HCT116 (cell line): ENCODE results near the gene GOLGA3. TPM values are rescaled to one million over a fixed set of nuclear protein-coding genes. Genes with fewer than 3 reads are reported as not detected.

Source experiments
- ATAC-seq: fragments of 200-7000 bp; cut with Tn5 transposase; 2 replicates; pipeline ENCODE4 v1.9.1; 2020; ENCODE audit warnings: mild to moderate bottlenecking, moderate library complexity
- BruUV-seq: library from RNA; stranded (reverse); fragments of 400-500 nt; replicated peaks from 2 replicates; lab custom pipeline; 2021; lab: Mats Ljungman, UMichigan
- CTCF ChIA-PET: fragments of 300-600 bp; sonication (Branson Sonifier 250); formaldehyde crosslinking; loops from one replicate; lab custom pipeline; 2021; ENCODE audit warnings: antibody characterized with exemption; lab: Charles Lee
- POLR2A ChIA-PET: fragments of 300-600, 350-600 bp; sonication (Branson Sonifier 250); formaldehyde crosslinking; loops from one replicate; lab custom pipeline; 2021; ENCODE audit warnings: antibody characterized with exemption; lab: Charles Lee
- RAD21 ChIA-PET, 2 experiments: fragments of 300-600 bp; sonication (Branson Sonifier 250); formaldehyde crosslinking; loops; one replicate each; lab custom pipeline; 2023; ENCODE audit warnings: low total read pairs in 2 of 2; ENCODE audit not compliant: uncharacterized antibody in 2 of 2, unreplicated experiment in 2 of 2, low non-redundant PET in 1 of 2; lab: Charles Lee
- DNase-seq: peaks from one replicate; pipeline ENCODE4 v3.0.0-alpha.2; 2010; ENCODE audit warnings: low read depth, low spot score
- H2AFZ ChIP-seq: fragments of 200-600 bp; shearing (Covaris generic), sonication (generic); 2 replicates; pipeline ENCODE4 v1.6.1; 2017; ENCODE audit warnings: low read depth, mixed run types, mixed read lengths, antibody characterized with exemption, low read length; ENCODE audit not compliant: poor library complexity, severe bottlenecking
- H3K27ac ChIP-seq: 2 replicates; pipeline ENCODE4 v1.5.1; 2012; ENCODE audit warnings: low read depth, low read length
- H3K27me3 ChIP-seq: fragments of 200-600 bp; sonication (generic); 2 replicates; pipeline ENCODE4 v1.6.1; 2016; ENCODE audit warnings: mixed run types, low read length, mixed read lengths; ENCODE audit not compliant: insufficient read depth
- H3K36me3 ChIP-seq, 2 experiments: fragments of 200-500 bp in 1 of 2; fragments of 200-600 bp in 1 of 2; sonication (Bioruptor generic) in 1 of 2; sonication (generic) in 1 of 2; 2 replicates each; pipeline versions ENCODE4 v1.5.1 to v1.6.1; 2014 to 2016; ENCODE audit warnings: low read length in 2 of 2, inconsistent platforms in 1 of 2, mixed read lengths in 1 of 2, mixed run types in 1 of 2; ENCODE audit not compliant: insufficient read depth in 2 of 2, control insufficient read depth in 1 of 2
- H3K4me1 ChIP-seq, 2 experiments: fragments of 200-600 bp in 1 of 2; sonication (generic) in 1 of 2; 2 replicates each; pipeline versions ENCODE4 v1.5.1 to v1.6.1; 2012 to 2017; ENCODE audit warnings: low read length in 2 of 2, inconsistent platforms in 1 of 2, mild to moderate bottlenecking in 1 of 2, mixed read lengths in 1 of 2, mixed run types in 1 of 2, moderate library complexity in 1 of 2; ENCODE audit not compliant: insufficient read depth in 2 of 2, control insufficient read depth in 1 of 2
- H3K4me2 ChIP-seq: fragments of 200-600 bp; sonication (generic); 2 replicates; pipeline ENCODE4 v1.6.1; 2017; ENCODE audit warnings: mixed run types, low read length, mixed read lengths
- H3K4me3 ChIP-seq, 2 experiments: fragments of 200-600 bp in 1 of 2; sonication (generic) in 1 of 2; replicated peaks in 1 of 2; 2 replicates each; pipeline ENCODE4 v1.5.1; 2011 to 2016; ENCODE audit warnings: low read length in 2 of 2, control low read depth in 1 of 2, low read depth in 1 of 2, mild to moderate bottlenecking in 1 of 2, mixed read lengths in 1 of 2, mixed run types in 1 of 2
- H3K79me2 ChIP-seq: fragments of 200-600 bp; sonication (generic); 2 replicates; pipeline ENCODE4 v1.6.1; 2017; ENCODE audit warnings: mild to moderate bottlenecking, mixed run types, low read length, moderate library complexity, mixed read lengths; ENCODE audit not compliant: insufficient read depth
- H3K9ac ChIP-seq: fragments of 200-600 bp; sonication (generic); 2 replicates; pipeline ENCODE4 v1.6.1; 2016; ENCODE audit warnings: low read length, mixed read lengths
- H3K9me2 ChIP-seq: fragments of 200-600 bp; sonication (generic), shearing (Covaris generic); 2 replicates; pipeline ENCODE4 v1.6.1; 2017; ENCODE audit warnings: mixed run types, mild to moderate bottlenecking, moderate library complexity; ENCODE audit not compliant: insufficient read depth
- H3K9me3 ChIP-seq, 2 experiments: fragments of 200-500 bp in 1 of 2; fragments of 200-600 bp in 1 of 2; sonication (Bioruptor generic) in 1 of 2; sonication (generic) in 1 of 2; 2 replicates each; pipeline ENCODE4 v1.6.1; 2014 to 2017; ENCODE audit warnings: low read length in 2 of 2, mixed read lengths in 2 of 2, inconsistent platforms in 1 of 2, low read depth in 1 of 2, mild to moderate bottlenecking in 1 of 2, mixed run types in 1 of 2, moderate library complexity in 1 of 2; ENCODE audit not compliant: control insufficient read depth in 1 of 2, insufficient read depth in 1 of 2
- H4K20me1 ChIP-seq: fragments of 200-600 bp; sonication (generic), shearing (Covaris generic); 2 replicates; pipeline ENCODE4 v1.6.1; 2017; ENCODE audit warnings: mixed run types, mild to moderate bottlenecking, moderate library complexity; ENCODE audit not compliant: insufficient read depth
- CBX3 ChIP-seq: IDR thresholded peaks from 2 replicates; pipeline ENCODE4 v1.6.1; 2012; ENCODE audit warnings: low read depth
- CEBPB ChIP-seq: IDR thresholded peaks from 2 replicates; pipeline ENCODE4 v1.6.1; 2012; ENCODE audit warnings: low read depth
- EZH2 ChIP-seq: fragments of 200-600 bp; sonication (generic); IDR thresholded peaks from 2 replicates; pipeline ENCODE4 v1.6.1; 2017; ENCODE audit warnings: antibody characterized with exemption, mixed run types
- EZH2phosphoT487 ChIP-seq: fragments of 200-600 bp; IDR thresholded peaks from 2 replicates; pipeline ENCODE4 v1.6.1; 2018; ENCODE audit warnings: antibody characterized with exemption, borderline replicate concordance
- FOSL1 ChIP-seq: IDR thresholded peaks from 2 replicates; pipeline ENCODE4 v1.6.1; 2012; ENCODE audit warnings: low read depth
- JUND ChIP-seq: IDR thresholded peaks from 2 replicates; pipeline ENCODE4 v1.6.1; 2012
- POLR2A ChIP-seq: IDR thresholded peaks from 2 replicates; pipeline ENCODE4 v1.7.0; 2011; ENCODE audit warnings: borderline replicate concordance; ENCODE audit not compliant: insufficient read depth, insufficient read length; ENCODE audit errors: extremely low read depth
- RAD21 ChIP-seq: IDR thresholded peaks from 2 replicates; pipeline ENCODE4 v1.6.1; 2012; ENCODE audit warnings: low read depth, mild to moderate bottlenecking
- SIN3A ChIP-seq: IDR thresholded peaks from 2 replicates; pipeline ENCODE4 v1.6.1; 2012; ENCODE audit warnings: low read depth
- TCF7L2 ChIP-seq: IDR thresholded peaks from 2 replicates; pipeline ENCODE4 v1.7.0; 2011; ENCODE audit warnings: borderline replicate concordance, inconsistent platforms; ENCODE audit not compliant: insufficient read depth, insufficient read length; ENCODE audit errors: extremely low read depth
- YY1 ChIP-seq: IDR thresholded peaks from 2 replicates; pipeline ENCODE4 v1.6.1; 2011; ENCODE audit warnings: low read length, low read depth, moderate library complexity, mild to moderate bottlenecking; ENCODE audit not compliant: insufficient replicate concordance; ENCODE audit errors: extremely low read depth
- ZFX ChIP-seq: fragments of 450-650 bp; IDR thresholded peaks from 2 replicates; pipeline ENCODE4 v1.6.1; 2017
- ZNF274 ChIP-seq: fragments of 200-500 bp; sonication (Bioruptor generic); IDR thresholded peaks from 2 replicates; pipeline ENCODE4 v1.6.1; 2014; ENCODE audit warnings: mild to moderate bottlenecking, low read depth, low read length, inconsistent platforms
- intact Hi-C: fragments of 100-400 bp; cut with micrococcal nuclease; formaldehyde crosslinking; loops from 2 replicates; pipeline ENCODE4 v1.10.0; 2022
- total RNA-seq: library from RNA; stranded (reverse); gene quantifications from one replicate; pipeline ENCODE4 v1.2.1, GENCODE V29; 2021; ENCODE audit not compliant: unreplicated experiment
- TF ChIP-seq, protein P1 (sequence below), 3 experiments: fragments of 200-600 bp in 1 of 3; sonication (generic) in 1 of 3; IDR thresholded peaks in 2 of 3; conservative IDR thresholded peaks in 1 of 3; 2 replicates each; pipeline ENCODE4 v1.5.1; 2012 to 2017; ENCODE audit warnings: low read depth in 2 of 3, low read length in 2 of 3, antibody characterized with exemption in 1 of 3, borderline replicate concordance in 1 of 3, control low read depth in 1 of 3, mild to moderate bottlenecking in 1 of 3, mixed read lengths in 1 of 3, mixed run types in 1 of 3, moderate library complexity in 1 of 3; ENCODE audit not compliant: insufficient read depth in 1 of 3
- TF ChIP-seq, protein P2 (sequence below): IDR thresholded peaks from 2 replicates; pipeline ENCODE4 v1.6.1; 2011; ENCODE audit warnings: mild to moderate bottlenecking, low read length, moderate library complexity; ENCODE audit not compliant: insufficient replicate concordance; ENCODE audit errors: extremely low read depth

Gene GOLGA3
- total RNA-seq, 1 experiment from 2014 or later: 35.1 TPM

DNA sequence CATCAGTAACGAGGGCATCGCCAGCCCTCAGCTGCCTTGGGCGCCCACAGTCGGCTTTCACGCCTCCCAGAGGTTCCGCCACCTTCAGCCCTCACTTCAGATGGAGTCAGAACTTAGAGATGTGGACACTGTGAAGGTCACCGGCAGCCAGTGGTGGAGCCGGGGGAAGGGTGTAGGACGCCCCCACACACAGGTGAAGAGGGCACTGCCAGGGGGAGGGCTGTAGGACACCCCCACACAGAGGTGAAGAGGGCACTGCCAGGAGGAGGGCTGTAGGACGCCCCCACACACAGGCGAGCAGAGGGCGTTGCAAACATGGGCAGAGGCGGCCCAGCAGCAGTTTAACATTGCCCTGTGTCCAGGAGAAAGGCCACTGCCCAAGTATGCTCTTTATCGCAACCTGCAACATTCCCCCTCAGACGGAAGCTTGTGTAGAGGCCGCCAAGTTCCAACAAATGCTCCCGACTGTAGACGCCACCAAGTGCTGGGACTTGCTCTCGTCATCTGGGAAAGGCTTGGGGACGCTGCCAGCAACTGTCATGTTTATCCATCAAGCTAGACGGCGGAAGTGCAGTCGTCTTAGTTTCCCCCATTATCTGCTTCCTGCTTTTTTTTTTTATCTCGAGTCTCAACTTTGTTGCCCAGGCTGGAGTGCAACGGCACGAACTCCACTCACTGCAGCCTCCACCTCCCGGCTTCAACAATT, 62.1 kb downstream of the GOLGA3 start:
- no TSS peak for BruUV-seq
- H3K4me2 ChIP-seq: no peak overlapping the region

More for the DNA sequence above, 62.1 kb downstream of the GOLGA3 start:
- no peak for ATAC-seq
- CTCF ChIA-PET: interaction anchor here (0.6 kb wide), 1 partner anchor 35 kb away, joined by 3 read pairs; no protein-coding TSS in a partner anchor
- Histone ChIP-seq H3K9ac (no peak overlapping the region), H2AFZ (no peak overlapping the region), H3K36me3 (0 out of 4 replicates have a peak, but pooled peaks cover 0 to 2% of the 10 kb centered on the region in 2 experiments), H3K79me2 (peaks cover 3% of the 10 kb centered on the region; the same call in 1 of the 2 replicates), H3K27ac (no peak overlapping the region), H3K4me1 (peaks cover 6 to 17% of the 10 kb centered on the region in 2 experiments), H3K9me2 (no peaks in the 10 kb centered on the region), H4K20me1 (no peaks in the 10 kb centered on the region), H3K4me3 (no peak overlapping the region)
- intact Hi-C loops: loop anchor here (10.0 kb wide), 1 partner anchor 58 kb away; the partner anchor contains the start of gene GOLGA3
- RAD21 ChIA-PET: no interaction called here
- DNase-seq: no peak
- no peak for TF ChIP-seq CEBPB
- TF ChIP-seq FOSL1: no peak
- no peak for TF ChIP-seq EZH2
- no peak for TF ChIP-seq YY1
- no peak for TF ChIP-seq SIN3A
- TF ChIP-seq, protein P1, sequence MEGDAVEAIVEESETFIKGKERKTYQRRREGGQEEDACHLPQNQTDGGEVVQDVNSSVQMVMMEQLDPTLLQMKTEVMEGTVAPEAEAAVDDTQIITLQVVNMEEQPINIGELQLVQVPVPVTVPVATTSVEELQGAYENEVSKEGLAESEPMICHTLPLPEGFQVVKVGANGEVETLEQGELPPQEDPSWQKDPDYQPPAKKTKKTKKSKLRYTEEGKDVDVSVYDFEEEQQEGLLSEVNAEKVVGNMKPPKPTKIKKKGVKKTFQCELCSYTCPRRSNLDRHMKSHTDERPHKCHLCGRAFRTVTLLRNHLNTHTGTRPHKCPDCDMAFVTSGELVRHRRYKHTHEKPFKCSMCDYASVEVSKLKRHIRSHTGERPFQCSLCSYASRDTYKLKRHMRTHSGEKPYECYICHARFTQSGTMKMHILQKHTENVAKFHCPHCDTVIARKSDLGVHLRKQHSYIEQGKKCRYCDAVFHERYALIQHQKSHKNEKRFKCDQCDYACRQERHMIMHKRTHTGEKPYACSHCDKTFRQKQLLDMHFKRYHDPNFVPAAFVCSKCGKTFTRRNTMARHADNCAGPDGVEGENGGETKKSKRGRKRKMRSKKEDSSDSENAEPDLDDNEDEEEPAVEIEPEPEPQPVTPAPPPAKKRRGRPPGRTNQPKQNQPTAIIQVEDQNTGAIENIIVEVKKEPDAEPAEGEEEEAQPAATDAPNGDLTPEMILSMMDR (IDR thresholded peaks at IDR 0.05 in 2 of 3, conservative IDR thresholded peaks at IDR 0.05 in 1 of 3; ENCODE audit: borderline replicate concordance in 1 of 3, insufficient read depth in 1 of 3, low read depth in 2 of 3, low read length in 2 of 3): no peak
- TF ChIP-seq ZFX: no peak
- TF ChIP-seq, protein P2, sequence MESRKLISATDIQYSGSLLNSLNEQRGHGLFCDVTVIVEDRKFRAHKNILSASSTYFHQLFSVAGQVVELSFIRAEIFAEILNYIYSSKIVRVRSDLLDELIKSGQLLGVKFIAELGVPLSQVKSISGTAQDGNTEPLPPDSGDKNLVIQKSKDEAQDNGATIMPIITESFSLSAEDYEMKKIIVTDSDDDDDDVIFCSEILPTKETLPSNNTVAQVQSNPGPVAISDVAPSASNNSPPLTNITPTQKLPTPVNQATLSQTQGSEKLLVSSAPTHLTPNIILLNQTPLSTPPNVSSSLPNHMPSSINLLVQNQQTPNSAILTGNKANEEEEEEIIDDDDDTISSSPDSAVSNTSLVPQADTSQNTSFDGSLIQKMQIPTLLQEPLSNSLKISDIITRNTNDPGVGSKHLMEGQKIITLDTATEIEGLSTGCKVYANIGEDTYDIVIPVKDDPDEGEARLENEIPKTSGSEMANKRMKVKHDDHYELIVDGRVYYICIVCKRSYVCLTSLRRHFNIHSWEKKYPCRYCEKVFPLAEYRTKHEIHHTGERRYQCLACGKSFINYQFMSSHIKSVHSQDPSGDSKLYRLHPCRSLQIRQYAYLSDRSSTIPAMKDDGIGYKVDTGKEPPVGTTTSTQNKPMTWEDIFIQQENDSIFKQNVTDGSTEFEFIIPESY: no peak
- no peak for TF ChIP-seq ZNF274
- TF ChIP-seq EZH2phosphoT487: no peak
- TF ChIP-seq POLR2A: no peak
- no peak for TF ChIP-seq CBX3
- TF ChIP-seq RAD21: no peak
- TF ChIP-seq TCF7L2: no peak
- TF ChIP-seq JUND: no peak
- TF ChIP-seq, all 23 proteins: peak for 0
- H3K9me3 ChIP-seq: no peaks in the 10 kb centered on the region
- H3K27me3 ChIP-seq: no peaks in the 10 kb centered on the region
- POLR2A ChIA-PET: no interaction called here
